Gastroesophageal sphincter (tissue), 3 donors: ENCODE results near the gene LDLRAD4.

Experiments used
- POLR2A ChIP-seq, 2 donors: fragments of 450-650 bp; IDR thresholded peaks; one replicate each; pipeline ENCODE4 v1.6.1; 2017; ENCODE audit warnings: antibody characterized with exemption in 2 of 2, mild to moderate bottlenecking in 2 of 2, moderate library complexity in 1 of 2
- TF ChIP-seq, protein P1 (sequence below), 4 experiments: fragments of 200-600 bp in 2 of 4; fragments of 450-650 bp in 2 of 4; sonication (generic) in 1 of 4; IDR thresholded peaks; one replicate each; pipeline ENCODE4 v1.5.1; 2017 to 2019; ENCODE audit warnings: antibody characterized with exemption in 4 of 4, mild to moderate bottlenecking in 2 of 4, moderate library complexity in 2 of 4

DNA sequence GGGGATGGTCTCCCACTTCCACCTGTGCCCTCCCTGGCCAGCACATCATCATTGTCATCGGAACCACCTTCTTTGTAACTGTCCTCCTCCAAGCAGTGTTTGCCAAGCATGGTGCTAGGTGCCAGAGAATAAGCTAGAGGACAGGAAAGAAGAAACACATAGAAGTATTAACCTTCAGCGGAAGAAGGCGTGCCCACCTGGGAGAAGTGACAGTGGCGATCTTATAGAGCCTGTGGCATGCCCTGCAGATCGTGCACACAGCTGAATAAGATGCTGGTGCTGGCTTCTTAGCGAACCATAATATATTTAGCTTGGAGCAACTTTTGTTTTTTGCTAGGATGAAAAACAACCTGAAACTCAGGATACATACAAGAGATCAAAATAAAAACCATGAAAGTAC lies 359.8 kb downstream of the LDLRAD4 start:
- TF ChIP-seq, protein P1, sequence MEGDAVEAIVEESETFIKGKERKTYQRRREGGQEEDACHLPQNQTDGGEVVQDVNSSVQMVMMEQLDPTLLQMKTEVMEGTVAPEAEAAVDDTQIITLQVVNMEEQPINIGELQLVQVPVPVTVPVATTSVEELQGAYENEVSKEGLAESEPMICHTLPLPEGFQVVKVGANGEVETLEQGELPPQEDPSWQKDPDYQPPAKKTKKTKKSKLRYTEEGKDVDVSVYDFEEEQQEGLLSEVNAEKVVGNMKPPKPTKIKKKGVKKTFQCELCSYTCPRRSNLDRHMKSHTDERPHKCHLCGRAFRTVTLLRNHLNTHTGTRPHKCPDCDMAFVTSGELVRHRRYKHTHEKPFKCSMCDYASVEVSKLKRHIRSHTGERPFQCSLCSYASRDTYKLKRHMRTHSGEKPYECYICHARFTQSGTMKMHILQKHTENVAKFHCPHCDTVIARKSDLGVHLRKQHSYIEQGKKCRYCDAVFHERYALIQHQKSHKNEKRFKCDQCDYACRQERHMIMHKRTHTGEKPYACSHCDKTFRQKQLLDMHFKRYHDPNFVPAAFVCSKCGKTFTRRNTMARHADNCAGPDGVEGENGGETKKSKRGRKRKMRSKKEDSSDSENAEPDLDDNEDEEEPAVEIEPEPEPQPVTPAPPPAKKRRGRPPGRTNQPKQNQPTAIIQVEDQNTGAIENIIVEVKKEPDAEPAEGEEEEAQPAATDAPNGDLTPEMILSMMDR (IDR thresholded peaks at IDR 0.05) = no peak
- TF ChIP-seq POLR2A (IDR thresholded peaks at IDR 0.05) = no peak
